ENCODE measurements around the gene SSBP4.

GRCh38 chr19:18380843-18381242 lies 38.4 kb upstream of the SSBP4 start:
- TF ChIP-seq CTCF (IDR thresholded peaks at IDR 0.05; ENCODE audit: extremely low read depth in 1 of 2, insufficient read depth in 1 of 2, low read depth in 1 of 2, low read length in 2 of 2) = no peak
- TF ChIP-seq JUN (IDR thresholded peaks at IDR 0.05; ENCODE audit: borderline replicate concordance, insufficient read depth, insufficient read length, low read depth) = no peak
- TF ChIP-seq MAX (IDR thresholded peaks at IDR 0.05; ENCODE audit: insufficient read depth, insufficient read length) = no peak
- no peak for TF ChIP-seq POLR2AphosphoS5 (IDR thresholded peaks at IDR 0.05; ENCODE audit: insufficient read depth, low read depth, low read length)
- no peak for TF ChIP-seq EZH2 (IDR thresholded peaks at IDR 0.05; ENCODE audit: borderline replicate concordance, low read depth, low read length, severe bottlenecking)
- TF ChIP-seq POLR2A (IDR thresholded peaks at IDR 0.05; ENCODE audit: low read depth, low read length) = no peak
